ENCODE results near the gene TMEM41A.
"Not testable (repeated sequence)": the region's sequence is repeated elsewhere in the genome, so short reads cannot be mapped to it uniquely, and the experiment has no call there.

TMEM41A gene

GRCh38 chr3:185469542-185469941, 29.3 kb downstream of the TMEM41A start:
- TF ChIP-seq CTCF (IDR thresholded peaks at IDR 0.05; ENCODE audit: low read depth, low read length), result no peak
- no peak overlapping the region for H3K4me3 ChIP-seq (ENCODE audit: low read depth, low read length)

GRCh38 chr3:185466123-185466522, 32.7 kb downstream of the TMEM41A start:
- not testable (repeated sequence) for H3K4me3 ChIP-seq (ENCODE audit: low read depth, low read length)

- no peak for TF ChIP-seq CTCF (IDR thresholded peaks at IDR 0.05; ENCODE audit: low read depth, low read length)
These were observed 33.4 kb downstream of the TMEM41A start for GRCh38 chr3:185465471-185465870.

DNA sequence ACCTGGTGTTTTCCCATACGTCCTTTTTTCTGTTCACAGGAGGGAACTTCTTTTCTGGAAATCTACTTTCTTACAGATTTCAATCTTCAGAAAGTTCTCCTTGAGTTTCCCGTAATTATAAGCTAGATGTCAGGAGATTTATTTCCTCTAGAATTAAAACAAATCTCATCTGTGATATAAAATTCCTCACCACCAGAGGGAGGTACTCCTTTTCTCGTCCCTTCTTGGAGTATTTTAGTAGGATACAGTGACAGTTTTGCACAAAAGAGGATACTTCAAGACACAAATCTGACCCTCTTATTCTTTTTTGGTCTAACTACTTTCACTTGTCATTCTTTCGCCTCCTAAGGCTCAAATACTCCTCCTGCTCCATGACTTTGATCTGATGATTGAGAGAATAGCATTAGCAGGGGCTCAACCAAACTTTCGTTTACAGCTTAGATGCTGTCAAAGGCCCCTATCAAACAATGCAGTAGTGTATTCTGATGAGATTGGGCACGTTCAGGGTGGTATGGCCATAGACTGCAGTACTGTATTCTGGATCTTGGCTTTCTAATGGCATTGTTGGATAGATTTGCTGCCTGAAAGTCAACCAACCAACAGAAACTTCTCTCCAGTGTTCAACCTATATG, 38.0 kb downstream of the TMEM41A start:
- no peak overlapping the region for H3K4me3 ChIP-seq (ENCODE audit: low read depth, low read length)
- peak; percentile 28; the same call in 1 of the 2 replicates for TF ChIP-seq CTCF (IDR thresholded peaks at IDR 0.05; ENCODE audit: low read depth, low read length)

More at GRCh38 chr3:185465471-185465870, 33.4 kb downstream of the TMEM41A start:
- no peak overlapping the region for H3K4me3 ChIP-seq (ENCODE audit: low read depth, low read length)

- no peak for TF ChIP-seq CTCF (IDR thresholded peaks at IDR 0.05; ENCODE audit: low read depth, low read length)
- no peak overlapping the region for H3K4me3 ChIP-seq (ENCODE audit: low read depth, low read length)
These were observed 38.5 kb downstream of the TMEM41A start for GRCh38 chr3:185460309-185460708.

DNA sequence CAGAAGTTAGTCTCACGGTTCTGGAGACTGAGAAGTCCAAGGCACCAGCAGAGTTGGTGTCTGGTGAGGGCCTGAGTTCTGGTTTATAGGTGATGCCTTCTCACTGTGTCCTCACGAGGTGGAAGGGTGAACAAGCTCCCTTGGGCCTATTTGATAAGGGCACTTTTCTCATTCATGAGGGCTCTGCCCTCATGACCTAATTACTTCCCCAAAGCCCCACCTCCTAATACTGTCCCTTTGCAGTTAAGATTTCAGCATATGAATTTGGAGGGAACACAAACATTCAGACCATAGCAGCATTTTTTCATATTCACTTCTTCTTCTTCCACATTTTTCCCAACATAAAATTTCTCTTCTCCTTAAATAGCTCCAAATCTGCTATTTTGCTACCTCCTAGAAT, 41.5 kb downstream of the TMEM41A start:
- TF ChIP-seq CTCF (IDR thresholded peaks at IDR 0.05; ENCODE audit: low read depth, low read length), result no peak

DNA sequence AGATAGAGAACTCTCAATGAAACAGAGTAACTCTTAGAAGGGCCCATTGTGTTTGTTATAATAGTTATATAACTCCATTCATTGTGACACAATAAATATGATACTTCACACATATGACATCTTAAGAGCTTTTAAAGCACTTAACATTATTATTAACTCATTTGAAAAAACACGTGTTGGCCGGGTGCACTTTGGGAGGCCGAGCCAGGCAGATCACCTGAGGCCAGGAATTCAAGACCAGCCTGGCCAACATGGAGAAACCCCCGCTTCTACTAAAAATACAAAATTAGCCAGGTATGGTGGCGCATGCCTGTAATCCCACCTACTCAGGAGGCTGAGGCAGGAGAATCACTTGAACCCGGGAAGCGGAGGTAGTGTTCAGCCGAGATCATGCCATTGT, 47.4 kb downstream of the TMEM41A start:
- not testable (repeated sequence) for H3K4me3 ChIP-seq (ENCODE audit: low read depth, low read length)

More for the DNA sequence above, 41.5 kb downstream of the TMEM41A start:
- H3K4me3 ChIP-seq (ENCODE audit: low read depth, low read length), result no peak overlapping the region

DNA sequence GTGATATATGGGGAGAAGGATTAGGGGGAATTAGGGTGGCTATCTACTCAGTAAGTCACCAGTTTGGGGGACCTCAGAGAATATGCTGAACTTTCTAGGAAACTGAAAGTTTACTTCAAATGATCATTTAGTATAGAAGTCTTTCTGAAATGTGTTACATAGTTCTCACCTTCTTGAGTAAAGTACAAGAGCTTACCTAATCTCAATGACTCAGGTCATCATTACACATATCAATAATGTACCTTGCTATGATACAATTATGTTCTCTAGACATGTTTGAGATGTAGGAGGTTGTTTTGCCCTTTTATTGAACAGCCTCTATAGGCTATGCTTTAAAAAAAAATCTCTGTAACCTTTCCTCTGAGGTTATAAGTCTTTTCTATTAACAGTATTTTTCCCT, 50.7 kb downstream of the TMEM41A start:
- no peak overlapping the region for H3K4me3 ChIP-seq (ENCODE audit: low read depth, low read length)
- TF ChIP-seq CTCF (IDR thresholded peaks at IDR 0.05; ENCODE audit: low read depth, low read length), result no peak

Measured in WI38 (cell line).